Measurements from ENCODE around the gene COL6A3. TPM values are rescaled to one million over a fixed set of nuclear protein-coding genes. Genes with fewer than 3 reads are reported as not detected.
A peak's percentile ranks its signal among the peaks of the same experiment; 100 is the strongest.

COL6A3 gene
- total RNA-seq, 1 experiment from 2014 or later = 0.81 TPM

DNA sequence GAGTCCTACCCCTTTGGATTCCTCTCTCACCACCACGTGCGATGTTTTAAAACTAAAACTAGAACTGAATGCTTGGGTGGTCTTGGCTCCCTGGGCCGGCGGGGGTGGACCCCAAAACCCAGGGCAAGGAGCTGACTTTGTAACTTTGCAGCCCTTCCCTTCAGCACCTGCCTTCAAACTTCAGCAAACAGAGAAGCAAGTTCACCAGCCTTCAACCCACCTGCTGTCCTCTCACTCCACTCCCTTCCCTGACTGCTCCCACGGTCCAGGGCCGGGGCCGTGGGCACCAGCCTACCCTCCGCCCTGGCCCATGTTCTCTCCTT lies 54.5 kb downstream of the COL6A3 start:
- Mint-ChIP-seq H3K9me3 (no peaks in the 10 kb centered on the region; a peak in 1 of 5 replicates), H3K27me3 (ENCODE audit: low read depth) (peaks cover 12% of the 10 kb centered on the region), H3K4me3 (peak overlapping the region in 1 of 2 experiments; percentile 24; a peak in 2 of 5 replicates), H3K4me1 (peaks cover 25 to 34% of the 10 kb centered on the region in 2 experiments), H3K36me3 (ENCODE audit: insufficient read depth in 1 of 3, low read depth in 3 of 3) (no peaks in the 10 kb centered on the region; a peak in 1 of 7 replicates), H3K27ac (peak overlapping the region in 2 of 3 experiments; percentile 38 to 62; a peak in 3 of 7 replicates)
- H2BK15ac ChIP-seq (ENCODE audit: low read depth, low read length) = no peak overlapping the region
- no peaks in the 10 kb centered on the region for H3K27me3 ChIP-seq (ENCODE audit: insufficient read depth, low read length)
- H3K18ac ChIP-seq (ENCODE audit: insufficient read length, low read depth, low read length) = peak overlapping the region; percentile 30
- no peak overlapping the region for H4K91ac ChIP-seq (ENCODE audit: insufficient read length, low read depth, low read length)
- TF ChIP-seq, protein P1, sequence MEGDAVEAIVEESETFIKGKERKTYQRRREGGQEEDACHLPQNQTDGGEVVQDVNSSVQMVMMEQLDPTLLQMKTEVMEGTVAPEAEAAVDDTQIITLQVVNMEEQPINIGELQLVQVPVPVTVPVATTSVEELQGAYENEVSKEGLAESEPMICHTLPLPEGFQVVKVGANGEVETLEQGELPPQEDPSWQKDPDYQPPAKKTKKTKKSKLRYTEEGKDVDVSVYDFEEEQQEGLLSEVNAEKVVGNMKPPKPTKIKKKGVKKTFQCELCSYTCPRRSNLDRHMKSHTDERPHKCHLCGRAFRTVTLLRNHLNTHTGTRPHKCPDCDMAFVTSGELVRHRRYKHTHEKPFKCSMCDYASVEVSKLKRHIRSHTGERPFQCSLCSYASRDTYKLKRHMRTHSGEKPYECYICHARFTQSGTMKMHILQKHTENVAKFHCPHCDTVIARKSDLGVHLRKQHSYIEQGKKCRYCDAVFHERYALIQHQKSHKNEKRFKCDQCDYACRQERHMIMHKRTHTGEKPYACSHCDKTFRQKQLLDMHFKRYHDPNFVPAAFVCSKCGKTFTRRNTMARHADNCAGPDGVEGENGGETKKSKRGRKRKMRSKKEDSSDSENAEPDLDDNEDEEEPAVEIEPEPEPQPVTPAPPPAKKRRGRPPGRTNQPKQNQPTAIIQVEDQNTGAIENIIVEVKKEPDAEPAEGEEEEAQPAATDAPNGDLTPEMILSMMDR (conservative IDR thresholded peaks at IDR 0.05) = no peak
- H3K9ac ChIP-seq (ENCODE audit: extremely low read depth, insufficient read length, low read length) = no peak overlapping the region
- H3K27ac ChIP-seq (ENCODE audit: insufficient read length, low read depth, low read length) = no peak overlapping the region
- WGBS (ENCODE audit: extremely low coverage, insufficient read length, low lambda C conversion rate) = no CpG with 5 or more reads among the region's 8 CpGs
- H2BK12ac ChIP-seq (ENCODE audit: insufficient read length, low read depth, low read length) = no peak overlapping the region
- no peaks in the 10 kb centered on the region for H3K79me2 ChIP-seq (ENCODE audit: insufficient read depth, low read length)
- H2BK5ac ChIP-seq (ENCODE audit: insufficient read length, low read length) = no peak overlapping the region
- H3T11ph ChIP-seq (ENCODE audit: low read length) = no peak overlapping the region
- no peak overlapping the region for H2AFZ ChIP-seq (ENCODE audit: low read length)
- H4K8ac ChIP-seq (replicated peaks; ENCODE audit: insufficient read length, low read depth, low read length) = no peak overlapping the region
- H3K4me1 ChIP-seq (ENCODE audit: insufficient read depth, low read length) = peaks cover 6% of the 10 kb centered on the region; the same call in 1 of the 2 replicates
- no peak overlapping the region for H3K23ac ChIP-seq (ENCODE audit: insufficient read length, low read depth, low read length)
- H3K4me2 ChIP-seq (ENCODE audit: insufficient read depth, insufficient read length, low read length) = no peak overlapping the region
- H3K23me2 ChIP-seq (ENCODE audit: insufficient read length, low read depth, low read length, poor library complexity, severe bottlenecking) = no peaks in the 10 kb centered on the region
- H2BK20ac ChIP-seq (ENCODE audit: low read depth, low read length, poor library complexity, severe bottlenecking) = no peak overlapping the region
- H3K4ac ChIP-seq (ENCODE audit: low read depth, low read length) = no peak overlapping the region
- no peaks in the 10 kb centered on the region for H4K20me1 ChIP-seq (ENCODE audit: control insufficient read depth, insufficient read depth, insufficient read length)
- 0 out of 2 replicates have a peak overlapping the region, but pooled peaks have one; percentile 38 for H3K14ac ChIP-seq (ENCODE audit: insufficient read depth, low read length)
- H4K5ac ChIP-seq (ENCODE audit: insufficient read length, low read depth, low read length) = no peak overlapping the region
- no peak overlapping the region for H2AK5ac ChIP-seq (ENCODE audit: insufficient read length, low read length)
- H3K56ac ChIP-seq (ENCODE audit: insufficient read length, low read depth, low read length) = no peak overlapping the region
- no peak for DNase-seq
- no peak overlapping the region for H2BK120ac ChIP-seq (ENCODE audit: low read depth, low read length, poor library complexity, severe bottlenecking)
- H3K9me3 ChIP-seq (ENCODE audit: control insufficient read depth, low read depth, low read length) = no peaks in the 10 kb centered on the region
- no peaks in the 10 kb centered on the region for H3K79me1 ChIP-seq (ENCODE audit: insufficient read depth, low read depth, low read length, poor library complexity, severe bottlenecking)

Data from H9 (cell line).